Measurements from ENCODE around the gene RMDN2.

DNA sequence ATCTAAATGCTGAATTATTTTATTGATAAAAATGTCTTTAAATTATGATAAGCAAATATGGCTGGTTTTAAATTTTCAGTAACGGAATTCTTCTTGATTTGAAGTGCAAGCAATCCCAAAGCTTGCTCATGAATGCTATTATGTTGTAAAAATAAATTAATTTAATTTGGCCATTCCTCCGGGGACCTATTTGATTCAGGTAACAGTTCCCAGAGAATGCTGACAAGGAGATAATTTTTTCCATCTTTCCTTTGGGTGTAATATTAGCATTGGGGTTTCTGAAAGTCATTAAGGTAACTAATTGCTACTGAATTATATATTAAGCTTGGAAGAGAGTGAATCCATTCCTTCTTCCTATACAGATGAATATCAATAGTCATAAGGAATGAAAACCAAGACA is 12.5 kb upstream of the RMDN2 start:
- no peak for TF ChIP-seq POLR2A (IDR thresholded peaks at IDR 0.05)
- TF ChIP-seq, protein P1, sequence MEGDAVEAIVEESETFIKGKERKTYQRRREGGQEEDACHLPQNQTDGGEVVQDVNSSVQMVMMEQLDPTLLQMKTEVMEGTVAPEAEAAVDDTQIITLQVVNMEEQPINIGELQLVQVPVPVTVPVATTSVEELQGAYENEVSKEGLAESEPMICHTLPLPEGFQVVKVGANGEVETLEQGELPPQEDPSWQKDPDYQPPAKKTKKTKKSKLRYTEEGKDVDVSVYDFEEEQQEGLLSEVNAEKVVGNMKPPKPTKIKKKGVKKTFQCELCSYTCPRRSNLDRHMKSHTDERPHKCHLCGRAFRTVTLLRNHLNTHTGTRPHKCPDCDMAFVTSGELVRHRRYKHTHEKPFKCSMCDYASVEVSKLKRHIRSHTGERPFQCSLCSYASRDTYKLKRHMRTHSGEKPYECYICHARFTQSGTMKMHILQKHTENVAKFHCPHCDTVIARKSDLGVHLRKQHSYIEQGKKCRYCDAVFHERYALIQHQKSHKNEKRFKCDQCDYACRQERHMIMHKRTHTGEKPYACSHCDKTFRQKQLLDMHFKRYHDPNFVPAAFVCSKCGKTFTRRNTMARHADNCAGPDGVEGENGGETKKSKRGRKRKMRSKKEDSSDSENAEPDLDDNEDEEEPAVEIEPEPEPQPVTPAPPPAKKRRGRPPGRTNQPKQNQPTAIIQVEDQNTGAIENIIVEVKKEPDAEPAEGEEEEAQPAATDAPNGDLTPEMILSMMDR (IDR thresholded peaks at IDR 0.05), result no peak
